AG09309 (cell line): Measurements from ENCODE around the gene STK32C.

Experiments used
- DNase-seq: peaks from one replicate; pipeline ENCODE4 v3.0.0-alpha.2; 2010; ENCODE audit warnings: low read depth
- H3K4me3 ChIP-seq: 2 replicates; pipeline ENCODE4 v1.5.1; 2011; ENCODE audit warnings: mild to moderate bottlenecking, low read depth, low read length, moderate library complexity; ENCODE audit not compliant: control insufficient read depth
- TF ChIP-seq, protein P1 (sequence below): IDR thresholded peaks from 2 replicates; pipeline ENCODE4 v1.5.1; 2011; ENCODE audit warnings: mild to moderate bottlenecking, low read depth, low read length, inconsistent platforms; ENCODE audit not compliant: insufficient read depth, control insufficient read depth; ENCODE audit errors: missing control alignments

The STK32C gene

DNA sequence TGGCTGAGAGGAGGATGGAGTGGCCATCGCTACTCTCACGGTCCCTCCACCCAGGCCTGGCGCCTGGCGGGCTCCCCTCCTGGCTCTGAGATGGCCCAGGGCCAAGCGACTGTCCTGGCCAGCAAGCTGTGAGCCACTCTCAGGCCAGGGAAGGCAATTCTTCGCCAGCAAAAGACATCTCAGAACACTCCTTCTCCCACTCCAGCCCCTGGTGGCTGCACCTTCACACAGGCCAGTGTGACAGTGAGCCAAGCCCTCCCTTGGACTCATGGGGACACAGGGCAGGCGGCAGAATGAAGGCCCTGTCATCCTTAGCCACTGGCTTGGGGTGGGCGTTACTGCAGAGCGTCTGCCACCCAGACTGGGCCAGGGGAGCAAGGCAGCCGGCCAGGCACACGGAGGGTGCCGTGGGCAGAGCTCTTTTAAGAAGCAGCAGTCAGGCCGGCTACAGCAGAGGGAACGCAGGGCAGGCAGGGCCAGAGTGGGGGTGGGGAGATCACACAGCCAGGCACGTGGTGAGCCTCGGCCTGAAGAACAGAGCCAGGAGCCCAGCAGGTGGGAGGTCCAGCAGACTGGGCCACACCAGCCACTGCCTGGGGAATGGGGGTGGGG is 14.4 kb downstream of the STK32C start:
- H3K4me3 ChIP-seq, result no peak overlapping the region
- DNase-seq, result no peak
- TF ChIP-seq, protein P1, sequence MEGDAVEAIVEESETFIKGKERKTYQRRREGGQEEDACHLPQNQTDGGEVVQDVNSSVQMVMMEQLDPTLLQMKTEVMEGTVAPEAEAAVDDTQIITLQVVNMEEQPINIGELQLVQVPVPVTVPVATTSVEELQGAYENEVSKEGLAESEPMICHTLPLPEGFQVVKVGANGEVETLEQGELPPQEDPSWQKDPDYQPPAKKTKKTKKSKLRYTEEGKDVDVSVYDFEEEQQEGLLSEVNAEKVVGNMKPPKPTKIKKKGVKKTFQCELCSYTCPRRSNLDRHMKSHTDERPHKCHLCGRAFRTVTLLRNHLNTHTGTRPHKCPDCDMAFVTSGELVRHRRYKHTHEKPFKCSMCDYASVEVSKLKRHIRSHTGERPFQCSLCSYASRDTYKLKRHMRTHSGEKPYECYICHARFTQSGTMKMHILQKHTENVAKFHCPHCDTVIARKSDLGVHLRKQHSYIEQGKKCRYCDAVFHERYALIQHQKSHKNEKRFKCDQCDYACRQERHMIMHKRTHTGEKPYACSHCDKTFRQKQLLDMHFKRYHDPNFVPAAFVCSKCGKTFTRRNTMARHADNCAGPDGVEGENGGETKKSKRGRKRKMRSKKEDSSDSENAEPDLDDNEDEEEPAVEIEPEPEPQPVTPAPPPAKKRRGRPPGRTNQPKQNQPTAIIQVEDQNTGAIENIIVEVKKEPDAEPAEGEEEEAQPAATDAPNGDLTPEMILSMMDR, result no peak

DNA sequence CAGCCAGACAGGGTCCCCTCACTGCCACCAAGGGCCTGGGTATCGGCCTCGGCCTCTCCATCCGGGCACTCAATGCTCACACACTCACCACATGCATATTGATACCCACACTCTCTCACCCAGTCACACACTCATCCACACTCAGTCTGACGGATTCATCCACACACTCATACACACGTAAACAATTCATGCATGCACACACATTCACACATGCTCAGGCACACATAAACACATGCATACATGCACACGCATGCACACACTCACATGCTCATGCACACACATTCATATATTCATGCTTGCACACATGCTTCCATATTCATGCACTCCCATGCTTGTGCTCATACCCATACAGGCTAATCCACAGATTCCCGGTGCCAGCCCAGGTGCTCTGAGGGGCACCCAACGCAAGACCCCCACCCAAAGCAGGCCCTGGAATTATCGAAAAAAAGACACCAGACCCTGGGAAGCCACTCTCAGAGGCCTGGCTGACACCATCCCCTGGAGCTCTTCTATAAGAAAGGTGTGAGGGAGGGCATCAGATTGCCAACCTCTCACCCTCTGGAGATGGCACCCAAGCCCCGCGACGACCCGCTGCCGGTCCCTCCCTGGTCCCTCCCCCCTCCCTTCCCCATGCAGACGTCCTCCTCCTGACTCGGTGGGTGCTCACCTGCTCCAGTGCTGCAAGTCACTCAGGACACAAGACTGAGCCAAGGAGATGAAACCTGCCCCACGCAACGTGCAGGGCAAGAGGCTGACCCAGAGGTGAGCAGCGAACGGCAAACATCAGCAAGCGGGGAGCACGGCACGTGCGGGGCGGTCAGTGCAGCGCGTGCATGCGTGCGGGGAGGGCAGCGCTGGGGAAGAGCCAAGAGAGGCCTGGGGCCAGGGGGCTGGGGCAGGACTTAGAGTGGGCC is 15.2 kb downstream of the STK32C start:
- H3K4me3 ChIP-seq, result no peak overlapping the region
- TF ChIP-seq, protein P1, result no peak
- DNase-seq, result no peak

DNA sequence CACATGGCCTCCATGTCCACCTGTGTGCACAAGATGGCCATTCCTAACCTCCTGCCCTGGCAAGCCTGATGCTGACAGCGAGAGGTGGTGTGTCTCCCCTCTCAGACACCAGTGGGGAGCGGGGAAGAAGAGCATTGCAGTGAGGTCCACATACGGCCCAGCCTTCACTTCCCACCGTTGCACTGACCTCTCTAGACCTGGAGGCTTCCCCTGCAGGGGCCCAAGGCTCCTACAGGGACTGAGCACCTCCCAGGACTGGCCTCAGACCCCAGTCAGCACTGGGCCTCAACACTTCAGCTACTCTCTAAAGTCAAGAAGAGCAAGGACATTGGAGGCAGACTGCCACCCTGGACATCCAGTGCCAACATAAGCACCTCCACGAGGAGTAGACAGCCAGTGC is 15.9 kb downstream of the STK32C start:
- DNase-seq, result no peak
- TF ChIP-seq, protein P1, result no peak
- no peak overlapping the region for H3K4me3 ChIP-seq

DNA sequence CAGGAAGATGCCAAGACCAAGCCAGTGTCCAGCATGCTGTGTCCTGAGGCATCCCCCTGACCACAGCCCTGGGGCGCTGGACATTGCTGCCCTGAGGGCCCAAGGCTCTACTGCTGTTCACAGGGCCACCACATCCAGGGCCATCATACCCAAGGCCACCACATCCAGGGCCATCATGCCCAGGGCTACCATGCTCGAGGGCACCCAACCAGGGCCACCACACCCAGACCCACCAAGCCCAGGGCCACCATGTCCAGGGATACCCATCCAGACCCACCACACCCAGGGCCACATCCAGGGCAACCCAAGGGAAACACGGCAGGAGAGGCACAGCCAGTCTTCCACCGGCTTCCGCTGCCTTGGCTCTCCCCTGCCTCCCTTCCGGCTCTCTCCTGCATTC is 17.1 kb downstream of the STK32C start:
- DNase-seq, result no peak
- no peak overlapping the region for H3K4me3 ChIP-seq

DNA sequence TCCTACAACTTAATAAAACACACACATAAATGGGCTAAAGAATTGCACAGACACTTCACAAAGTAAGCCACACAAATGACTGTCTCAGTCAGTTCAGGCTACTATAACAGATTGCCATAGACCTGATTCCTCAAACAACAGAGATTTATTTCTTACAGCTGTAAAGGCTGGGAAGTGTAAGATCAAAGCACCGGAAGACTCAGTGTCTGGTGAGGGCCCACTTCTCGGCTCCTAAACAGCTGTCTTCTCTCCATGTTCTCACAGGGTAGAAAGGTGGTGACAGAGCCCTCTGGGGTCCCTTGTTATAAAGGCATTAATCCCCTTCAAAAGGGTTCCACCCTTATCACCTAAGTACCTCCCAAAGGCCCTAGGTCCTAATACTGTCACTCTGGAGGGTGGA is 18.3 kb downstream of the STK32C start:
- no peak overlapping the region for H3K4me3 ChIP-seq
- TF ChIP-seq, protein P1, result no peak

More for the DNA sequence above, 17.1 kb downstream of the STK32C start:
- TF ChIP-seq, protein P1, result no peak

DNA sequence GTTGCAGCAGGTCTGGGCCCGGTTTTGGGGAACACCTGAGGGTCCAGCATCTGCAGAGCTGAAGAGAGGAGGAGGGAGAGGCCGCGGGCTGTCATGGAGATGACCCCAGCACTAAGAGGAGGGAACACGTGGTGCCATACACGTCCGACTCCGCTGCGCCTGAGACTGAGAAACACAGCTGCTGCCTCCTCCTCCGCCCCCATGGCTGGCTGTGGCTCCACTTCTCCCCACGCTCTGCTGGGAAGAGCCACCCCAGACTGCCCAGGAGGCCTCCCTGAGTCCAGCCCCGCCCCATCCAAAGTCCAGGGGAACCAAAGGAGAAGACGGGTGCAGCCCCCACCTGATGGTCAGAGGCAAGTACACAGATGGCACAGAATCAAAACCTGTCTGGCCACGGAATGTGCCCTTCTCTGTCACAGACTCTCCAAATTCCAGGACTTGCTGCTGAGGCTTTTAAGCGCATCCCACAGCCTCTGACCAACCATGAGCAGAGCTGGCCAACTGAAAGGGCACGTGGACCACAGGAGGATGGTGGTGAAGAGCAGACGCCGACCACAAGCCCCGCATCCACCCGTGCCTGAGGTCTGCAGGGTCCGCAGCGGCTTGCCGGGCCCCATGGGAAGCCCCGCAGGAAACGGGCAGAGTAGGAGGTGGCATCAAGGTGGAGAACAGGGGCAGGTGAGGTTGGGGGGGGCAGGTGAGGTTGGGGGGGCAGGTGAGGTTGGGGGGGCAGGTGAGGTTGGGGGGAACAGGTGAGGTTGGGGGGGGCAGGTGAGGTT is 24.0 kb downstream of the STK32C start:
- no peak for DNase-seq
- H3K4me3 ChIP-seq, result no peak overlapping the region
- TF ChIP-seq, protein P1, result no peak

More for the DNA sequence above, 18.3 kb downstream of the STK32C start:
- no peak for DNase-seq
